Skeletal muscle cell (primary cell): ENCODE data around the gene HCFC1R1.

ENCODE experiments used
- DNase-seq: peaks from one replicate; pipeline ENCODE4 v3.0.0-alpha.2; 2010; ENCODE audit warnings: low read depth
- H3K4me3 ChIP-seq: 2 replicates; pipeline ENCODE4 v1.5.1; 2011; ENCODE audit warnings: low read depth, mild to moderate bottlenecking, control low read depth, low read length, moderate library complexity

Gene HCFC1R1

DNA sequence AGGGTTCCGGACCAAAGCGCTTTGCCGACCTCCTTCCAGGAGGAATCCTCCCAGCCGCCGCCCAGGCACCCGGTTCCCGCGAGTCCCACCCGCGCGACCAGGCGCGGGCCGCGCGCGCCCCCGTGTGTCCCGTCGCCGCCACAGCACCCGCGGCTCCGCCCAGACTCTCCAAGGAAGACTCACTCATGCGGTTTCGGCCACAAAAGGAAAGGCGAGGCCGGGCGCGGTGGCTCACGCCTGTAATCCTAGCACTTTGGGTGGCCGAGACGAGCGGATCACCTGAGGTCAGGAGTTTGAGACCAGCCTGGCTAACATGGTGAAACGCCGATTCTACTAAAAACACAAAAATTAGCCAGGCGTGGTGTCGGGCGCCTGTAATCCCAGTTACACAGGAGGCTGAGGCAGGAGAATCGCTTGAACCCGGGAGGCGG, 40.0 kb downstream of the HCFC1R1 start:
- no peak for DNase-seq
- H3K4me3 ChIP-seq, result peak overlapping the region; percentile 20

DNA sequence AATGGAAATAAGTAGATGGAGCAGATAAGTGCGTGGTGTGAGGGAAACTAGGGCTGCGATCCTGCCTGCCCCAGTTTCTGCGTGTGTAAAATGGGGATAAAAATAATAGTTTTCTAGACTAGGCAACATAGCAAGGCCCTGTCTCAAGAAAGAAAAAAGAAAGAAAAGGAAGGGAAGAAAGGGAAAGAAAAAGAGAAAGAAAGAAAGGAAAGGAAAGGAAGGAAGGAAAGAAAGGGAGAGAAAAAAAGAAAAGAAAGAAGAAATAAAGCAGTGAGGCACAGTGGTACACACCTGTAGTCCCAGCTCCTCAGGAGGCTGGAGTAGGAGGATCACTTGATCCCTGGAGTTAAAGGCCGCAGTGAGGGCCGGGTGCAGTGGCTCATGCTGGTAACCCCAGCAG, 41.3 kb downstream of the HCFC1R1 start:
- DNase-seq, result no peak
- no peak overlapping the region for H3K4me3 ChIP-seq

DNA sequence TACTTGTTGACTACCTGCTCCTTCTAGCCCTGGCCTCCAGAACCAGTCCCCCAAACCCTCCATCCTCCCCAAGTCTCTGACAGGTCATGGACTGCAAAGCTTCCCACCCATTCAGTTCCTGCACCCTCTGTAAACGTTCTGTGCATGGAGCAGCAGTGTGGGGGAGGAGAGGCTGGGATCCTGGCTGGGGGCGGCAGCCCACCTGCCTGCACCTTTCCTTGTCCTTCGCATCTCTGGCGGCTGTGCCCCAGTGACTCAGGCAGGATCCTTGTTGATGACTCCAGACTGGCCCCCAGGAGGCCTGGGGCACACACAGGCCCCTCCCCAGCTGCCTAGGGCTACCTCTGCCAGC, 41.9 kb downstream of the HCFC1R1 start:
- no peak for DNase-seq
- no peak overlapping the region for H3K4me3 ChIP-seq

DNA sequence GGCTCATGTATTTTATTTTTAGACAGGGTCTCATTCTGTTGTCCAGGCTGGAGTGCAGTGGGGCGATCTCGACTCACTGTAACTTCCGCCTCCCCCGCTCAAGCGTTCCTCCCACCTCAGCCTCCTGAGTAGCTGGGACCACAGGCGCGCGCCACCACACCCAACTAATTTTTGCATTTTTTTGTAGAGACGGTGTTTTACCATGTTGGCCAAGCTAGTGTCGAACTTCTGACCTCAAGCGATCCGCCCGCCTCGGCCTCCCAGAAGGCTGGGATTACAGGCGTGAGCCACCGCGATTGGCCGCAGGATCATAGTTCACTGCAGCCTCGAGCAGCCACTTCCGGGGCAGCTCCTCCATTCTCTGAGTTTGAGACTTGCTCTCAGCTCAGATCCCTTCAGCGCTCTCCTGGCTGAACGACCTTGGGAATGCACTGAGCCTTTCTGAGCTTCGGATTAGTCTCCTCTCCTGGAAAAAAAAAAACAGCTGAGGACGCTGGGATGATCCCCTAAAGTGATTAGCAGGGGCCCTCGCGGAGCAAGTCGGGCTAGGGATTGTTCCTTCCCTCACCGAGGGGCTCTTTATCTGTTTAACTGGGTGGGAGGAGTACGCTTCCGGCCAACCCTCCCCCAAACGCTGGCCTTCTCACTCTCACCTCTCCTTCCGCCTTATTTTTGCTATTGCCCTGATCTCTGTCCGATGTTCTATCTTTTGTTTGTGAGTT, 42.4 kb downstream of the HCFC1R1 start:
- peak overlapping the region; percentile 74 for H3K4me3 ChIP-seq
- no peak for DNase-seq

DNA sequence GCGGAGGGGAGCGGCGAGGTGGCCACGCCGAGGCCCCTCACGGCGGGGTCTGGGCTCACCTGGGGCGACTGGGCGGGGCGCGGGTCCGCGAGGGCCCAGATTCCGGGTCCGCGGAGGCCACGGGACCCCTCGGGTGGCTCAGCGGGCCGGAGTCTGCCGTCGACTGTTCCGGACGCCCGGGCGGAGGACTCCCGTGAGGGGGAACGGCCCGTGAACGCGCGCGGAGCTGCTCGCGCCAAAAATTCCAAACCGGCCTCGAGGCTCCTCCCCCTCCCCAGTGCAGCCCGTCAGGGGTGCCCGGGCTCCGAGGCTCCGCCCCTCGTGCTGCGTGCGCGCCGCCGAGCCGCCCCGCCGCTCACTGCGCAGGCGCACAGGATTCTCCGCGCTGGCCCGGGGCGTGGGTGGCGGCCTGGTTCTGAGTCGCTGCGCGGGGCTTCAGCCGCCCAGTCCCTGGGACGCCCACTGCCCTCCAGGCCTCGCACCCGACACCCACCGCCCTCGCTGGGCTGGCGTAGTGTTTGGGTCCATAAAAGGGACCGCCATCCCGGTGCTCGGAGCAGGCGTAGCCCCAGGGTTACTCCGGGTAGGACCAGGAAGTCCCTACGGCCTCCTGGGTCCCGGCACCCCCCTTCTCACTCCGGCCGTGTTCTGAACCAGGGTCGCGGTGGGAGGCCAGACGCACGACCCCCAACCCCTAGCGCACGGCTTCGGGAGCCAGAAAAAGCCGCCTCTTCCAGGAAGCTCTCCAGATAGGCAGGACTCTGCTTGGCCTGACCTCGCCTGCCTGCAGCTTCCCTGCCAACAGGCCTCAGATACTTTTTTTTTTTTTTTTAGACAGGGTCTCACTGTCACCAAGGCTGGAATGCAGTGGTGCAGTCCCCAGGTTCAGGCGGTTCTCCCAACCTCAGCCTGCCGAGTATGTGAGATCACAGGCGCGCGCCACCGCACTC, 43.2 kb downstream of the HCFC1R1 start, which contains the start of gene PKMYT1:
Gene PKMYT1 (minus strand): TSS at position 220 of the 950 bp plus-strand sequence. CDS start 789 bp downstream, outside the sequence.
- DNase-seq, result peak; percentile 33
- peak within 1 kb of the TSS; percentile 74 for H3K4me3 ChIP-seq

DNA sequence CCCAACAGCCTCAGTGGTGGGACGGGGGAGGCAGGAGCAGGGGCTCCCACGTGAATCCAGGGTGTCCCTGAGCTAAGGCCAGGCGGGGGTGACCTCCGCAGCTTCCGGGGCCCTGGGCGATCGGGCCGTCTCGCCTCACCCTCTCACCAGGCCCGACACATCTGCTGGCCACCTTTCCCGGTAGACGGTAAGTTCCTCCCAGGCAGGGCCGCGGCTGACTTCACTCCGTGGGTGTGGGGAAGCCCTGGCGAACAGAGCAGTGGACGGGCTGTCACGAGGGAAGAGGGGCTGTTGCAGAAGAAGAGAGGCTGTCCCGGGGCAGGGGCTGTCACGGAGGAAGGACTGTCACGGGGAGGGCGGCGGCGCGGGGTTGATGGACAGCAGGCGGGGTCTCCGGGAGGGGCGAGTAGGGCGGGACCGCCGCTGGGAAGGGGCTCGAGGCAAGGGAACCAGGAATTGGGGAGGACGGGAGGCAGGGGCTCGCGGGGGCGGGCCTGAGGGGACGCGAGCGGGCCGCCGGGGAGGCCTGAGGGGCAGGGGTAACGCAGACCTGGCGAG, 44.0 kb downstream of the HCFC1R1 start:
- DNase-seq, result no peak
- H3K4me3 ChIP-seq, result peak overlapping the region; percentile 74

DNA sequence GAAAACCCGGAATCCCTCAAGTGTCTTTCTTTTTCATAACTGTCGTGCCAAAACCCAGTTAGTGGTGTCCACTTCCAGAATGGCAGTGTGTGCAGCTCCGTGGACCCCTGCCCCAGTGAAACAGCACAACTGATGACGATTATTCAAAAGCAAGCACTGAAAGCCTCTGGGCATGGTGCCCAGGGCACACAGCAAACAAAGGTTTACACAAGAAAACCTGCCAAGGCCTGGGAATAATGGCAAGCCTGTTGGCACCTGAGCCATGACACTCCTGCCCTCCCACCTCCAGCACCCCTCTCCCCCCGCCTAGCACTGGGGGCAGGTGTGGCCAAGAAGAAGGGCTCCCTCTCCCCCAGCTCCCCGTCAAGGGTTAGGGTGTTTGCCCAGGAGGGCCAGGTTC, 46.3 kb downstream of the HCFC1R1 start:
- no peak for DNase-seq
- no peak overlapping the region for H3K4me3 ChIP-seq

DNA sequence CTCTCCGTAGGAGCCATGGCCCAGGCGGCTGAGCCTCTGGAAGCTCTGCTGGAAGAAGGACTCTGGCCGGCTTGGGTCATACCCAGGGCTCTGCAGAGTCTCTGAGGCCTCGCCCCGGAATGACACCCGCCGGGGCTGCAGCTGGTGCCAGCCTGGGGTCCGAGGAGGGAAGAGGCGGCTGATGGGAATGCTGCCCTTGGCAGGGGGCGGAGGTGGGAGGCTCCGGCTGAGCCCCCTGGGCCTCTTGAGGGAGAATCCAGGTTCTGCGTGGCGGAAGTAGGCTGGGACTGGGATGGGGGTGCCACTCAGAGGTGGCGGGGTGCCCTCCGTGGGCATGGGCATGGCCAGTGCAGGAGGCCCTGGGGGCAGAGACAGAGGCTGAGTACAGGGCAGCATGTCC, 47.1 kb downstream of the HCFC1R1 start:
- DNase-seq, result no peak
- H3K4me3 ChIP-seq, result no peak overlapping the region

DNA sequence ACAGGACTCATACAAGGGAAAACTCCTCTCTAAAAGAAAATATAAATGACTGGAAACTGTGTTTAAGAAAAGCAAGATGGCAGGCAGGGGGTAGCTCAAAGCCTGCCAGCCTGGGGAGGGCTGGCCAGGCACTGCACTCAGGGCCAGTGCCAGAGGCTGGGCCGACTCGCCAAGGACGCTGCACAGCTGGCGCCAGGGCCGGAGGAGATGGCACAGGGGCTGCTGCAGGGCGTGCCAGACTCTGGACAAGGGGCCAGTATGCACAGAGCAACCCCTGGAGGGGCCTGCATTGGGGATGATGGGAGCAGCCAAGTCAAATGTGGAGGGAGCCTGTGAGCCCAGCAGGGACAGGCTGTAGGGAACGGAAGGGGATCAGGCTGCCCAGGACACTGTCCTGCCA, 47.5 kb downstream of the HCFC1R1 start:
- H3K4me3 ChIP-seq, result no peak overlapping the region

DNA sequence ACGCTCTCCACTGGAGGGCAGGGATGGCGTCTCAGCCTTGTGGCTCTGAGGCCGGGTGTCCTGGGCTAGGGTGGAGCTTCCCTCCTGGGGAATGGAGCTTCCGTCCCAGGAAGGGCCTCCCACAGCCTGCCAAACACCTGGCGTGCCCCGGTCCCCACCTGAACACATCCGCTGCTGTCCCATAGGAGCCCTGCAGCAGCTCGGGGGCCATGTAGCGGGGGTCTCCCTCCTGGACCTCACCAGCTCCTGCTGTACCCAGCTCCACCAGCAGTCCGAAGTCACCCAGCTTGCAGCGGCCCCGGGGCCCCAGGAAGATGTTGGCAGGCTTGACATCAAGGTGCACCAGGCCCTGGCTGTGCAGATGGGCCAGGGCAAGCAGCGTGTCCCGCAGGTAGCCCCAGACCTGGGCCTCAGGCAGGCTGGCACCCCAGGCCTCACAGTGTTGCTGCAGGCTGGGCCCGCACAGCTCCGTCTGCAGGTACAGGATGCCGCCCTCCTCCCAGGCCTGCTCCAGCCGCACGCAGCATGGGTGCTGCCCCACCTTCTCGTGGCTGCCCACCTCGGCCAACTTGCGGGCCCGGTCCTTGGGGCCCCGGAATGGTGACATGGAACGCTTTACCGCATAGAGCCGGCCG, 48.5 kb downstream of the HCFC1R1 start:
- no peak overlapping the region for H3K4me3 ChIP-seq
- DNase-seq, result no peak

More for the DNA sequence above, 47.5 kb downstream of the HCFC1R1 start:
- DNase-seq, result no peak

DNA sequence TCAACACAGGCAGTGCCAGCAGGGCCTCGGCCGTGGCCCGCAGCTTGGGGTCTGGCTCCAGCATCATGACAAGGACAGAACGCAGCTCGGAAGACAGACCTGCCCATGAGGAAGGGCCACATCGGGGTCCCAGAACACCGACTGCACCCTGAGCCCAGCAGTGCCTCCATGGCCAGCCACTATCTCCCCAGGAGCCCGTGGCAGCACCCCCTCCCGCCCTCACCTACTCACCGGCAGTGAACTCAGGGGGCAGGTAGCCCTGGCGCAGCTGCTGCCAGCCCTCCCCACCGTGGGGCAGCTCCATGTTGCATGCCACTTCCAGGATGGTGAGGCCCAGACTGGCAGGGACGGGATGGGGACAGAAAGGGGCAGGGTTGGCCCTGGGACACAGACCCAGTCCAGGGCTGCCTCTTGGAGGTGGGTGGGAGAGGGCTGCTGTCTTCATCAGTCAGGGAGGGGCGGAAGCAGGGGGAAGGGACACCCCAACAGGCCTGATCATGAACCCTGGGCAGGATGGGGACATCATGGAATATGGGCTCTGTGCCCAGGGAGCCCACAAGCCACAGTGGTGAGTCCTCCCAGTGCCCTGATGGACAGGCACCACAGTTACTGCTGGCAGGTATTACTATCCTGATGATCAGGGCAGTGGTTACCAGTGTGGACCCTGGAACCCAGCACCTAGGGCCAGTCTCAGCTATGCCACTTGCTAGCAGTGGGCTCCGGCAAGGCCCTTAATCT, 49.3 kb downstream of the HCFC1R1 start:
- no peak overlapping the region for H3K4me3 ChIP-seq
- no peak for DNase-seq

DNA sequence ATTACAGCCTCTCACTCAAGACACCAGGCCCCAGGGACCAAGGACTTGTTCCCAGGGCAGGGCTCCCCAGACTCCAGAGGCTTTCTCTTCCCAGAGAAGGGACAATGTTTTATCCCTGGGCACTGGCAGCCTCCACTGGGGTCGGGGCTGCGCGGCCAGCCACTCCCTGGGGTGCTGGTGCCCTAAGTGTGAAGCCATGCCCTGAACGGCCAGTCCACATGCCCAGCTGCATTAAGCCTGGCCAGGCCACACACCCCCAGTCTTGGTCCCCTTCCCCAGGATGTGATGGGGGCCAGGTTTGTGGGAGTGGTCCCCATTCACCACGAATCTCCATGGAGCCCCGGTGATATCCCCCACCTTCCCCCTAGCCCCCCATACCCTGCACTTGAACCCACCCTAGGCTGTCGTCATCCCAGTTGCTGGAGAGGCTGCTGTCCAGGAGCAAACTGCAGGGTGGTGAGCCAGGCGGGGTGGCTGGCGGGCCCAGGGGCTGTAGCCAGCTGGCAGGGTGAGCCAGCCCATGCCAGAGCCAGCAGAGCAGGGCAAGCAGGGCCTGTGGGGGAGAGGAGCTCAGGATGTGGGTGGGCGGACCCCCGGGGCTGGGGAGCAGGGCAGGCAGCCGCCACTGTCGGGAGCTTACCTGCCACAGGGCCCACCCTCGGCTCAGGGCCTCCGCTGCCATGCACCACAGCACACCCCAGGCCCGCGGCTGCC, 50.0 kb downstream of the HCFC1R1 start:
- H3K4me3 ChIP-seq, result no peak overlapping the region
- no peak for DNase-seq

DNA sequence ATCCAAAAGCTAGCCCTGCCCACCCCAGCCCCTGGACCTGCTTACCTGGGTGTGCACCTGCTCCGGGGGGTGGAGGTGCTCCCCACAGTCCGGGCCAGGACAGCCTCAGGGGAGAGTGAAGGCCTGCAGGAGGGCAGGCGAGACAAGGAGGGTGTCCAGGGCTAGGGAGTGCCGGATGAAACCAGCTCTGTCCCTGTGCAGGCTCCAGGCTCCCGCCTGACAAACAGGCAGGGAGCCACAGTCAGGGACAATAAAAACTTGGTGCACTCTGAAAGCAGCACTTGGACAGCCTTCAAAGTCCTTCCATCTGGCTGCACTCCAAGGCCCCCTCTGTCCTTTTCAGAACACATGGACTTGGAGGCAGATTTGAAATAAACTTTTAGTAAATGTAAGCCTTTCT, 50.6 kb downstream of the HCFC1R1 start:
- no peak overlapping the region for H3K4me3 ChIP-seq
- DNase-seq, result no peak
